Hypothalamus (tissue), 51 donors: ENCODE measurements around the gene TCF7L2.

Experiments used
- DNase-seq, 51 donors: peaks; one replicate each; lab custom pipeline; 2025; lab: John Stamatoyannopoulos, UW

TCF7L2 gene

GRCh38 chr10:113207924-113208323 is 257.9 kb downstream of the TCF7L2 start:
- no peak for DNase-seq

- DNase-seq: no peak
Measured at GRCh38 chr10:113213035-113213434, 263.0 kb downstream of the TCF7L2 start.

- no peak for DNase-seq
Measured at GRCh38 chr10:113214331-113214730, 264.3 kb downstream of the TCF7L2 start.

- DNase-seq: no peak
Measured at GRCh38 chr10:113216102-113216501, 266.1 kb downstream of the TCF7L2 start.
